Measurements from ENCODE around the gene DNM3.

DNA sequence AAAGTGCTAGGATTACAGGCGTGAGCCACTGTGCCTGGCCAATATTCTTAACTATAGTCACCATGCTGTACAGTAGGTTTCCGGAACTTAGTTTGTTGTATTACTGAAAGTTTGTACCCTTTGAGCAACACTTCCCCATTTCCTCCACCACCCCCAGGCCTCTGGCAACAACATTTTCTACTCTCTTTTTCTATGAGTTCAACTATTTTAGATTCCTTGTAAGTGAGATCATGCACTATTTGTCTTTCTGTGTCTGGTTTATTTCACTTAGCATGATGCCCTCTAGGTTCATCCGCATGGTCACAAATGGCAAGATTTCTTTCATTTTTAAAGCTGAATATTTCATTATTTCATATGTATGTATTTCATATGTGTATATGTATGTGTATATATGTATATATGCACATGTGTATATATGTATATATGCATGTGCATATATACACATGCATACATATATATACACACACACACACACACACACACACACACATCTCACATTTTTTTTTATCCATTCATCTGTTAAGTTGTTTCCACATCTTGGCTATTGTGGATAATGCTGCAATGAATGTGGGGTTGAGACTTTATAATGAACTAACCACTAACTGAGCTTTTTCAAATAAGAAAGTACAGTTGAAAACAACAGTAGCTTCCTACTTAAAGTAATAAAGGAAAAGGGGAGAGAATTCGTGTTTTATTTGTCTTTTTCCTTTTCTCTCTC is 322.4 kb downstream of the DNM3 start:
- TF ChIP-seq POLR2A (IDR thresholded peaks at IDR 0.05; ENCODE audit: low read length) (no peak), GATA1 (IDR thresholded peaks at IDR 0.05; ENCODE audit: low read depth, low read length) (no peak)
